Endodermal cell (in vitro differentiated cells): ENCODE results near the gene POGLUT3. TPM values are rescaled to one million over a fixed set of nuclear protein-coding genes. Genes with fewer than 3 reads are reported as not detected.
A peak's percentile ranks its signal among the peaks of the same experiment; 100 is the strongest.

ENCODE experiments used
- DNase-seq: peaks from one replicate; pipeline ENCODE4 v3.0.0-alpha.2; 2017
- H3K27ac ChIP-seq: 2 replicates; pipeline ENCODE4 v1.5.1; 2013; ENCODE audit warnings: mild to moderate bottlenecking, low read depth, low read length, moderate library complexity
- H3K27me3 ChIP-seq: 2 replicates; pipeline ENCODE4 v1.6.1; 2013; ENCODE audit warnings: mild to moderate bottlenecking, low read length, moderate library complexity; ENCODE audit not compliant: insufficient read depth, control insufficient read depth, poor library complexity, severe bottlenecking
- H3K36me3 ChIP-seq: 2 replicates; pipeline ENCODE4 v1.7.0; 2013; ENCODE audit warnings: mild to moderate bottlenecking, low read length, moderate library complexity; ENCODE audit not compliant: control insufficient read depth, insufficient read depth
- H3K4me1 ChIP-seq: one replicate; pipeline ENCODE4 v1.7.0; 2013; ENCODE audit warnings: low read length; ENCODE audit not compliant: control insufficient read depth, insufficient read depth
- H3K4me3 ChIP-seq: 2 replicates; pipeline ENCODE4 v1.5.1; 2013; ENCODE audit warnings: mild to moderate bottlenecking, low read length, moderate library complexity
- H3K9ac ChIP-seq: 2 replicates; pipeline ENCODE4 v1.6.1; 2013; ENCODE audit warnings: mild to moderate bottlenecking, low read length, moderate library complexity; ENCODE audit not compliant: poor library complexity, severe bottlenecking; ENCODE audit errors: extremely low read depth
- H3K9me3 ChIP-seq: 2 replicates; pipeline ENCODE4 v1.6.1; 2013; ENCODE audit warnings: mild to moderate bottlenecking, low read length, moderate library complexity; ENCODE audit not compliant: control insufficient read depth
- H3K27ac Mint-ChIP-seq: 2 replicates; pipeline ENCODE4 v1.8.0; 2020; ENCODE audit warnings: mixed read lengths
- H3K27me3 Mint-ChIP-seq: 2 replicates; pipeline ENCODE4 v1.8.0; 2021; ENCODE audit warnings: mild to moderate bottlenecking, mixed read lengths; ENCODE audit not compliant: insufficient read depth
- H3K36me3 Mint-ChIP-seq: 2 replicates; pipeline ENCODE4 v1.8.0; 2020; ENCODE audit warnings: low read depth, mixed read lengths
- H3K4me1 Mint-ChIP-seq: 2 replicates; pipeline ENCODE4 v1.8.0; 2020; ENCODE audit warnings: mixed read lengths
- H3K4me3 Mint-ChIP-seq: 2 replicates; pipeline ENCODE4 v1.8.0; 2020; ENCODE audit warnings: mild to moderate bottlenecking, moderate library complexity, mixed read lengths
- H3K9me3 Mint-ChIP-seq: 2 replicates; pipeline ENCODE4 v1.8.0; 2020; ENCODE audit warnings: mild to moderate bottlenecking, mixed read lengths
- CTCF ChIP-seq: fragments of 200-600 bp; sonication (generic); conservative IDR thresholded peaks from 2 replicates; pipeline ENCODE4 v1.5.0; 2021; ENCODE audit warnings: antibody characterized with exemption, mild to moderate bottlenecking
- WGBS, 2 experiments: methylation state at CpG; one replicate each; pipeline versions ENCODE4 v1.1.5 to v1.1.7; 2013; ENCODE audit warnings: missing lambda C conversion rate in 2 of 2, mixed read lengths in 1 of 2; ENCODE audit not compliant: insufficient coverage in 1 of 2, insufficient read length in 1 of 2; 5-methylcytosine and 5-hydroxymethylcytosine counted together
- total RNA-seq, 2 donors: library from RNA; stranded (reverse); fragmentation: NEBNext Ultra II Directional in 1 of 2; extraction: Animal tissue kit (Norgen Biotek cat#: 25700) in 1 of 2; gene quantifications; 2 replicates in 1 of 2; 3 replicates in 1 of 2; pipeline ENCODE4 v1.2.1, GENCODE V29; 2021

Gene POGLUT3
- total RNA-seq, 2 donors from 2014 or later, result 22.0 to 28.7 TPM

- DNase-seq, result peak; percentile 94
- Histone ChIP-seq H3K4me1 (no peaks in the 10 kb centered on the region), H3K9me3 (no peaks in the 10 kb centered on the region), H3K27ac (peak overlapping the region; percentile 81), H3K4me3 (peak overlapping the region; percentile 78), H3K9ac (peak overlapping the region; percentile 75), H3K36me3 (no peaks in the 10 kb centered on the region), H3K27me3 (peaks cover 5% of the 10 kb centered on the region)
- TF ChIP-seq CTCF, result no peak
- Mint-ChIP-seq H3K4me3 (peak overlapping the region; percentile 87), H3K4me1 (peaks cover 18% of the 10 kb centered on the region), H3K27me3 (peaks cover 14% of the 10 kb centered on the region), H3K27ac (peak overlapping the region; percentile 99), H3K9me3 (no peaks in the 10 kb centered on the region), H3K36me3 (no peaks in the 10 kb centered on the region)
- WGBS, 2 experiments, result 3% methylated on average over 17 to 30 of the region's 30 CpGs
Observed at GRCh38 chr11:108497317-108498045, 703 bp downstream of the POGLUT3 start.

- Histone ChIP-seq H3K27ac (no peak overlapping the region), H3K9ac (no peak overlapping the region), H3K36me3 (no peaks in the 10 kb centered on the region), H3K4me3 (peak overlapping the region; percentile 78), H3K27me3 (peaks cover 5% of the 10 kb centered on the region), H3K4me1 (no peaks in the 10 kb centered on the region), H3K9me3 (no peaks in the 10 kb centered on the region)
- no peaks in the 10 kb centered on the region for H3K36me3 Mint-ChIP-seq
- WGBS, 2 experiments, result 94% methylated on average over 7 of the region's 7 CpGs
- no peak for TF ChIP-seq CTCF
- no peak overlapping the region for H3K27ac Mint-ChIP-seq
- no peaks in the 10 kb centered on the region for H3K9me3 Mint-ChIP-seq
- peaks cover 14% of the 10 kb centered on the region for H3K27me3 Mint-ChIP-seq
- H3K4me1 Mint-ChIP-seq, result peaks cover 21% of the 10 kb centered on the region
- H3K4me3 Mint-ChIP-seq, result peak overlapping the region; percentile 87
- no peak for DNase-seq
Observed at GRCh38 chr11:108496643-108497256, 1.4 kb downstream of the POGLUT3 start.

GRCh38 chr11:108495326-108495725 lies 2.9 kb downstream of the POGLUT3 start:
- Mint-ChIP-seq H3K4me1 (peaks cover 22% of the 10 kb centered on the region), H3K36me3 (peaks cover 4% of the 10 kb centered on the region), H3K27ac (no peak overlapping the region), H3K9me3 (no peaks in the 10 kb centered on the region), H3K27me3 (peaks cover 12% of the 10 kb centered on the region), H3K4me3 (no peak overlapping the region)
- no peak for DNase-seq
- peaks cover 1% of the 10 kb centered on the region for H3K36me3 ChIP-seq
- no peak overlapping the region for H3K4me3 ChIP-seq
- no peak for TF ChIP-seq CTCF
- no peaks in the 10 kb centered on the region for H3K4me1 ChIP-seq
- 95 to 96% methylated on average over 3 of the region's 3 CpGs for whole genome bisulfite sequencing, 2 experiments
- no peak overlapping the region for H3K9ac ChIP-seq
- H3K9me3 ChIP-seq, result no peaks in the 10 kb centered on the region
- H3K27ac ChIP-seq, result no peak overlapping the region
- peaks cover 5% of the 10 kb centered on the region for H3K27me3 ChIP-seq
